GM19240 (cell line): ENCODE data around the gene ALK.

Experiments
- DNase-seq: peaks from one replicate; pipeline ENCODE4 v3.0.0; 2011; ENCODE audit warnings: low spot score; ENCODE audit not compliant: insufficient read length

Gene ALK

DNA sequence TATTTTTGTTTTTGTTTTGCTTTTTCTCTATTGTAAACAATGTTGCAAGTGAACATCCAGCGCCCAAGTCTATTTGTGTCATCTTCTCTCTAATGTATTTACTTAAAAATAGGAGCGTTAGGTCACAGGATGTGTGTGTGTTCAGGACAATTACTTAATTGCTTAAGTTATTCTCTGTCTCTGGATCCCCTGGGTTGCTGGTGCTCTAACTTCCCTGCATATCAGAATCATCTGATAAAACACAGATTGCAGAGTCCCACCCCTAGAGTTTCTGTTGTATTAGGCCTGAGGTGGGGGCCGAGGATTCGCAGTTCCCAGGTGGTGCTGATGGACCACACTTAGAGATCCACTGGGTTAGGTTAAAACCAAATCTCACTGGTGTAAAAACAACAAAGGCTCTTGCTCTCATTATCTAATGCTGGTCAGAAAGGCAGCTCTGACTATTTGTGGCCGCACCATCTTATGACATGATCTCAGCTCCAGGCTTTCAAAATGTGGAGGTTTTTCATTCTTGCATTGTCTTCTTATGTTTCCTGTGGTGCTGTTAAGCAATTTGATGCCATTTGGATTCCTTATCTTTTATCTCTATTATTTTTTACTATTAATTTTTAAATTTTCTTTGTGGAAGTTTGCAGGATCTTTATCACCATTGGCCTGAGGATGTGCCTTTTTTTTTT, 718.4 kb downstream of the ALK start:
- DNase-seq, result no peak

- no peak for DNase-seq
Measured at GRCh38 chr2:29201979-29202378, 719.4 kb downstream of the ALK start.

GRCh38 chr2:29196792-29197788, 724.3 kb downstream of the ALK start:
- peak; percentile 62 for DNase-seq

GRCh38 chr2:29195796-29196195, 725.6 kb downstream of the ALK start:
- no peak for DNase-seq

DNA sequence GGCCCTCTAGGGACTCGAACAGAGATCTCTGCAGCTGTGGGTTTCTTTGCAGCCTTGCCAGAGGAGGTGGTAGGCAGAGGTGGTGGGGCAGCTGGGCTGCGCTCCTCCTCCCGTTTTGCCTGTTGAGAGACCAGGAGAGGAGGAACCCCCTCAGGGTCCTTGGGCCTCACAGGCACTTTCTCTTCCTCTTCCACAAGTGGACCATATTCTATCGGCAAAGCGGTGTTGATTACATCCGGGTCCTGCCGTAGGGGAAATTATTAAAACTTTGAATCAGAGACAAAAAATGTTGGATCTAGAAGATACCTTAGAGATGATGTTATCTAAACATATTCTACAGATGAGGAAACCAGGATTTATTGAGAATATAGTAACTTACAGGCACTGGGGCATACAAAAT, 727.7 kb downstream of the ALK start:
- DNase-seq, result no peak

GRCh38 chr2:29193111-29193510, 728.3 kb downstream of the ALK start:
- no peak for DNase-seq

DNA sequence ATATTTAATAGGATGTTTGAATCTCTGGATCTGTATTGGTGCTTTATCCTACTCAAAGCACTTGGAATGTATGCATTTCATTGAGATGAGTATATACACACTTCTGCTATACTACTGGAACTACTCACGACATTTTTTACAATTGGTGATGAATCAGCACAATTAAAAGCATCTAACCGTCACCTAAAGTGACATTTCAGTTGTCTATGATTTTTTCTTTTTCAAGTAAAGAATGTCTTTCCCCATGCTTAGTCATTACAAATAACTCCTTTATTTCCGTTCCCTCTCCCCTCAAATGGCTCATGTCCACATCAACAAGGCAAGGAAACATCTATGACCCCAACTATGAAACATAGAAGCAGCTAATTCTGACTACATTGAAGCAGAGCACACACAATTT, 728.9 kb downstream of the ALK start:
- DNase-seq, result no peak

GRCh38 chr2:29191817-29192216, 729.6 kb downstream of the ALK start:
- no peak for DNase-seq

DNA sequence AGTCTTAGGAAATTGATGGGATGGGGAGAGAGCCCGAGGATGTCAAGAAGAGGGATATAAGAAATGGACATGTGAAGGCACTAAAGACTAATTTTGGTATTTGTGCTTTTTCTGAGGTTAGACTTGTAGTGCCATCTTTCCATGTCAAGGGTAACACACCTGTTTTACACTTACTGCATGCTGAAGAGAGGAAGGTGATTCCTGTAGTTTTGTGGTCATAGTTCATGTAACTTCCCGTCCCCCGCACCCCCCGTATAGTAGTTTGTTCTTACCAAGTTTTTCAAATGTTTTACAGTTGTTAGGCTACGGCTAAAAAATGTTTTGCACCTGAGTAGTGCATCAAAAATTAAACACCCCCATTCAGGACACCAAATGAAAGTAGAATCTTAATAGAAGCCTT, 732.3 kb downstream of the ALK start:
- DNase-seq, result no peak

- DNase-seq, result no peak
Measured at GRCh38 chr2:29187926-29188325, 733.5 kb downstream of the ALK start.

- no peak for DNase-seq
Measured at GRCh38 chr2:29186817-29187216, 734.6 kb downstream of the ALK start.

DNA sequence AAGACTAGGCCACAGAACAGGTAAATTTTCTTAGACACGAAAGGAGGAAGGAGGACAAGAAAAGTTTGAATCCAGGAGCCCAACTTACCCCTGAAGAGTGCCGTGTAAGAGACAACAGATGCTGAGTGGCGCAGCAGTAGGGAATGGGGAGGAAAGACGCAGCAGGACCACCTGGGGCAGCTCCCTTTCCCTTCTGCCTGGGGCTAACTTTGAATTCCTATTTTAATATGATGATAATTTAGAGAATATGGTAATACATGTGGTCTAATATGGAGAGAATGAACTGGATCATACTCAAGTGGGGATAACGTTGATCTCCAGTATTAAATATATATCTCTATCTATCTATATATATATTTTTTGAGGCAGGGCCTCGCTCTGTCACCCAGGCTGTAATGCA, 736.9 kb downstream of the ALK start:
- DNase-seq, result no peak

DNA sequence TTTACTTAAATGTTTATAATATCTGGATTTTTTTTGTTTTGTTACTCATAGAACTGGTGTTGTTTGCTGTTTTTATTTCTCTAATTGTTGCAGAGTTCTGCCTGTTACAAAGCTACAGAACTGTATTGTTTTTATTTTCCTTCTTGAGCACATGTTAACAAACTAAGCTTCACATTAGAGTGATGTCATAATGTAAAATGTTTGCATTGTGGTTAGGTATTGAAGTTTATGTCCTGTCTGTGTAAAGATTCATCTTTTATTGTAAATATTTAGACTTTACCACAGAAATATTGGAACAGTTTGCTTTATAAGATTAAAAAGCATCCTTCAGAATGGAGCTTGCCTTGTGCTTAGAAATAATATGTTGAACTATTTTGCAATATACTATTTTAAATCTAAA, 738.5 kb downstream of the ALK start:
- no peak for DNase-seq

- DNase-seq, result no peak
Measured at GRCh38 chr2:29182334-29182733, 739.1 kb downstream of the ALK start.

DNA sequence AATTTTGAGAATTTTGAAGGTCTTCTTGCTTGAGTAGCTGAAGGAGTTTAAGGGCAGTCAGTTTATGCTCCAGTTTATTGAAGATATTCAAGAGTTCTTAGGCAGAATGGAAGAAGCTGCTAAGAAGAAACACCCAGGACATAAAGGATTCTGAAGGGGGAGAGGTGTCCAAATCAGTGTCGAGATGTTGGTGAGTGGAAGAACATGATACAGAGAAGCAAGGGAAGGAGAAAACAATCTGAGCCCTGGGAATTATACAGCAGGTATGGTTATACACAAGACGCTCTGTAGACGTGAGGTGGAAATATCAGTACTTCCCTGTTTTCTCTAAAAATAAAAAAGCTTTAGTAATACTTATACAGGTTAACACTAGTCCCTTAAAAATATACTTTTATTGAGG, 746.0 kb downstream of the ALK start:
- DNase-seq, result no peak

- no peak for DNase-seq
Measured at GRCh38 chr2:29174937-29175336, 746.4 kb downstream of the ALK start.

DNA sequence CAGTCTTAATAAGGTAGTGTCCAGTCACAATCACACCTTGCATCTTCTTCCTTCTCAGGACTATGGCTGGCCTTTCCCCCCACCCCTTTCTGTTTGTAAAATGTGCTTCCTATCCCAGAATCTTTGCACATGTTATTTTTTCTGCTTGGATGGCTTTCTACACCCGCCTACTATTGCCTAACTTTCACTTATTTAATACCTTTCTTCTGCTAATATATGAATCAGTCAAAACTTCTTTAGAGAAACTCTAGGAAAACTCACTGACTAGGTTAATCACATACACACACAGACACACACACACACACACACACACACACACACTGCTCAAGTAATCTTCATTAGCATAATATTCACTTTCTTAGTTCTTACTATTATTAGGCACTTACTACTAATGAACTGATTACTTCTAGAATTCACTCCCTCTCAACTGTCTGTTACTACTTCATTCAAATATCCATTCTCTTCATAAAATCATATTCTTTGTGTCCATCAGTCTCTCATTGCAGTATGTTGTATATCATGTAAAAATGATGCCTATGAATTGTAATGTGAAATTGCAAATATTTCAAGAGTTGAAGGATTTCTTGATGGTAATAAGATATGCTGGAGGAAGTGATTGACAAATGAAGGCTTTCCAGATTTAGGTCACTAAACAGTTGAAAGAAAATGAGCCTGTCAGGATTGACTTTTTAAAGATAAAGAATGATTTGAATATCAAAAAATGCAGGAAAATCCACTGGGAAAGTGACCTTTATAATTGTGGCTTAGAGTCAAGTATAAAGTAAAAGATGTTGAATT, 754.9 kb downstream of the ALK start:
- DNase-seq, result no peak

GRCh38 chr2:29165362-29166241, 755.8 kb downstream of the ALK start:
- DNase-seq, result no peak

GRCh38 chr2:29164091-29164846, 757.1 kb downstream of the ALK start:
- no peak for DNase-seq
